ENCODE data around the gene TAF11. TPM values are rescaled to one million over a fixed set of nuclear protein-coding genes. Genes with fewer than 3 reads are reported as not detected.
"Not testable (repeated sequence)": the region's sequence is repeated elsewhere in the genome, so short reads cannot be mapped to it uniquely, and the experiment has no call there.

The TAF11 gene, protein sequence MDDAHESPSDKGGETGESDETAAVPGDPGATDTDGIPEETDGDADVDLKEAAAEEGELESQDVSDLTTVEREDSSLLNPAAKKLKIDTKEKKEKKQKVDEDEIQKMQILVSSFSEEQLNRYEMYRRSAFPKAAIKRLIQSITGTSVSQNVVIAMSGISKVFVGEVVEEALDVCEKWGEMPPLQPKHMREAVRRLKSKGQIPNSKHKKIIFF
- total RNA-seq (10 to 100 TPM; 18.0 to 23.0 (median 19.3) TPM), polyA plus RNA-seq (25.1 TPM)
- long read RNA-seq, donor 1, transcript TAF11-201 (5 exons, 1,580 nt), result major isoform, 35 of 43 reads
- long read RNA-seq, donor 1, partial matches to known transcripts, result 4 of 43 reads
- long read RNA-seq, donor 1, other reads (novel, unspliced or antisense), result 3 of 43 reads
- long read RNA-seq, donor 2, transcript TAF11-201 (5 exons, 1,580 nt), result major isoform, 16 of 17 reads
- long read RNA-seq, donor 2, partial matches to known transcripts, result 1 of 17 reads
- long read RNA-seq, donor 2, other reads (novel, unspliced or antisense), result 0 of 17 reads
- long read RNA-seq, donor 3, transcript TAF11-201 (5 exons, 1,580 nt), result major isoform, 64 of 73 reads
- long read RNA-seq, donor 3, partial matches to known transcripts, result 3 of 73 reads
- long read RNA-seq, donor 3, other reads (novel, unspliced or antisense), result 3 of 73 reads
- long read RNA-seq, donor 4, transcript TAF11-201 (5 exons, 1,580 nt), result major isoform, 18 of 19 reads
- long read RNA-seq, donor 4, partial matches to known transcripts, result 1 of 19 reads
- long read RNA-seq, donor 4, other reads (novel, unspliced or antisense), result 0 of 19 reads

GRCh38 chr6:34887753-34888513 lies at the start of gene TAF11:
Gene TAF11, minus strand, starts transcription at chr6:34888042. Its CDS starts 85 bp downstream, at chr6:34887957.
- WGBS, result under 1% methylated on average over 43 of the region's 43 CpGs
- Histone ChIP-seq H3K4me3 (ENCODE audit: low read length) (peak within 1 kb of the TSS; percentile 73), H3K4me1 (ENCODE audit: control insufficient read depth, insufficient read depth, low read length) (no peaks in the 10 kb centered on the region), H3K27ac (ENCODE audit: low read length) (peak within 1 kb of the TSS; percentile 85), H3K27me3 (ENCODE audit: control insufficient read depth, insufficient read depth) (no peaks in the 10 kb centered on the region), H3K9me3 (ENCODE audit: control insufficient read depth, low read length) (no peaks in the 10 kb centered on the region)
- peak; percentile 95 for ATAC-seq
- DNase-seq, result peak; percentile 94 to 98 (median 96)
- intact Hi-C loops (cut with DNase I), result loop anchor here in 1 of 4 donors (5.0 kb wide), 1 partner anchor 69 kb away; no protein-coding TSS in a partner anchor

DNA sequence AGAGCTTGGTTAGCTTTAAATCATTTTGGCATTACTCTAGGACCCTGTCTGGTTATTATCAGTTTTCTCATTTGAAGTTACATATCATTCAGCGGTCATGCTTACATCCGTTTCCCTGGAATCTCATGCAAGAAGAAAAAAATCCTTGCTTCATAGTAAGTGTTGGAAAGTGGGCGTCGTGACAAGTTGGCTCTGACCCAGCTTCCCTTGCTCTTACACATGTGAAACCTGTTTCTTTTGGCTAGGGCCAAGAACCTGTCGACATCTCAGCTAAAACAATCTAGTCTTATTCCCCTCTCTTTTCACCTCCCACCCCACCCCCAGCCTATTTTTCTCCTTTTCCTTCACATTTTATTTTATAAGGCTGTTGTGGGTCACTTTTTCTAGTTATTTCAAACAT lies 46.7 kb upstream of the TAF11 start:
- Histone ChIP-seq H3K27me3 (ENCODE audit: control insufficient read depth, insufficient read depth) (no peaks in the 10 kb centered on the region), H3K4me1 (ENCODE audit: control insufficient read depth, insufficient read depth, low read length) (peaks cover 20% of the 10 kb centered on the region), H3K9me3 (ENCODE audit: control insufficient read depth, low read length) (no peaks in the 10 kb centered on the region), H3K4me3 (ENCODE audit: low read length) (no peak overlapping the region), H3K27ac (ENCODE audit: low read length) (no peak overlapping the region)
- ATAC-seq (peak; percentile 74 to 87), DNase-seq (peak; percentile 86 to 94 (median 92))
- intact Hi-C loops (cut with DNase I), result no loop called here
- WGBS, result 11% methylated on average over 5 of the region's 5 CpGs

- H3K27ac ChIP-seq (ENCODE audit: low read length); H3K4me3 ChIP-seq (ENCODE audit: low read length); H3K9me3 ChIP-seq (ENCODE audit: control insufficient read depth, low read length); H3K27me3 ChIP-seq (ENCODE audit: control insufficient read depth, insufficient read depth); intact Hi-C loops (cut with DNase I); DNase-seq; ATAC-seq: not testable (repeated sequence)
- H3K4me1 ChIP-seq (ENCODE audit: control insufficient read depth, insufficient read depth, low read length), result peaks cover 10% of the 10 kb centered on the region
- WGBS, result 94% methylated on average over 12 of the region's 12 CpGs
Observed at GRCh38 chr6:34932202-34932601, 44.4 kb upstream of the TAF11 start.

DNA sequence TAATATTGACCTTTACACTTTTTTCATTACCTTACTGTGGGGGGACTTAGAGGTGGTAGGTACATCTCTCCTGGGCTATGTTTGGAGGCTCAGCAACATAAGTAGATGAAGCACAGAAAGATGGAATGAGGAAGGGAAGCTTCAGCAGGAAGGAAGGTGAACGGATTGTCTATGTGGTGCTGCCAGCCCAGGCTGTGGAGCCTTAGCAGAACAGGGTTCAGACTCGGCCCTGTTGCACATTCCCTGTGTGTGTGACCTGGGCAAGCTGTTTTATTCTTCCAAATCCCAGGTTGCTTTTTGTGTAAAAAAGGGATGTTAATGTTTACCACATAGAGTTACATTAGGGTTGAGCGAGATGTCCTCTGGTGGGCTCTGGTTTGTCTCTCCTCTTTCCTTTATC lies 42.4 kb upstream of the TAF11 start:
- Histone ChIP-seq H3K27ac (ENCODE audit: low read length) (no peak overlapping the region), H3K4me3 (ENCODE audit: low read length) (no peak overlapping the region), H3K4me1 (ENCODE audit: control insufficient read depth, insufficient read depth, low read length) (peaks cover 7% of the 10 kb centered on the region), H3K27me3 (ENCODE audit: control insufficient read depth, insufficient read depth) (no peaks in the 10 kb centered on the region), H3K9me3 (ENCODE audit: control insufficient read depth, low read length) (no peaks in the 10 kb centered on the region)
- WGBS, result 70% methylated on average over 3 of the region's 3 CpGs
- intact Hi-C loops (cut with DNase I), result no loop called here
- ATAC-seq (no peak), DNase-seq (no peak)

GRCh38 chr6:34929241-34929978 lies 41.6 kb upstream of the TAF11 start:
- ATAC-seq (no peak), DNase-seq (no peak)
- WGBS, result 70% methylated on average over 4 of the region's 4 CpGs
- peaks cover 3% of the 10 kb centered on the region for H3K4me1 ChIP-seq (ENCODE audit: control insufficient read depth, insufficient read depth, low read length)
- H3K4me3 ChIP-seq (ENCODE audit: low read length), result no peak overlapping the region
- H3K9me3 ChIP-seq (ENCODE audit: control insufficient read depth, low read length), result no peaks in the 10 kb centered on the region
- no peaks in the 10 kb centered on the region for H3K27me3 ChIP-seq (ENCODE audit: control insufficient read depth, insufficient read depth)
- intact Hi-C loops (cut with DNase I), result no loop called here
- no peak overlapping the region for H3K27ac ChIP-seq (ENCODE audit: low read length)

DNA sequence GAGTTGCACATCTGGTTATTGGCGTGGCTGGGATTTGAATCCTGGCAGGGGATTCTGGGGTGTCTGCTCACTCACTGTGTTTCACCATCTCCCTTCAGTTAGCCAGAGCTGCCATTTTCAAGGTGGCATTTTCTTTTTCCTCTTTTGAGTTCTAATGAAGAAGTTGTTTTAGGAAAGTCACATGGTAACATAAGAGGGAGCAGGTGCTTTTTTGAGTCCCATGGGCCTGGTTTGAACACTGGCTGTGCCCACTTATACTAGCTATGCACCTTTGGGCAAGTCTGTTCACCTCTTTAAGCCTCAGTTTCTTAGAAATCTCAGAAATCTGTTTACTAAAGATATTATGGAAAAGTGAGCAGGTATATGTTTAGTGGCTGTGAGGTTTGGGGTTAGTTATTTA lies 40.9 kb upstream of the TAF11 start:
- H3K4me3 ChIP-seq (ENCODE audit: low read length), result no peak overlapping the region

GRCh38 chr6:34928220-34928619 lies 40.4 kb upstream of the TAF11 start:
- no peaks in the 10 kb centered on the region for H3K27me3 ChIP-seq (ENCODE audit: control insufficient read depth, insufficient read depth)
- H3K4me1 ChIP-seq (ENCODE audit: control insufficient read depth, insufficient read depth, low read length), result peaks cover 2% of the 10 kb centered on the region
- no peak overlapping the region for H3K27ac ChIP-seq (ENCODE audit: low read length)
- no peaks in the 10 kb centered on the region for H3K9me3 ChIP-seq (ENCODE audit: control insufficient read depth, low read length)
- H3K4me3 ChIP-seq (ENCODE audit: low read length), result no peak overlapping the region
- no peak for ATAC-seq
- intact Hi-C loops (cut with DNase I), result no loop called here
- 68% methylated on average over 3 of the region's 3 CpGs for WGBS
- DNase-seq, result no peak

More for the DNA sequence above, 40.9 kb upstream of the TAF11 start:
- no peaks in the 10 kb centered on the region for H3K9me3 ChIP-seq (ENCODE audit: control insufficient read depth, low read length)
- no peak for ATAC-seq
- H3K4me1 ChIP-seq (ENCODE audit: control insufficient read depth, insufficient read depth, low read length), result peaks cover 2% of the 10 kb centered on the region
- WGBS, result 79% methylated on average over 1 of the region's 1 CpG
- H3K27me3 ChIP-seq (ENCODE audit: control insufficient read depth, insufficient read depth), result no peaks in the 10 kb centered on the region
- no peak overlapping the region for H3K27ac ChIP-seq (ENCODE audit: low read length)
- DNase-seq, result no peak
- intact Hi-C loops (cut with DNase I), result no loop called here

- no peak overlapping the region for H3K27ac ChIP-seq (ENCODE audit: low read length)
- no peaks in the 10 kb centered on the region for H3K27me3 ChIP-seq (ENCODE audit: control insufficient read depth, insufficient read depth)
- H3K9me3 ChIP-seq (ENCODE audit: control insufficient read depth, low read length), result no peaks in the 10 kb centered on the region
- no peak overlapping the region for H3K4me3 ChIP-seq (ENCODE audit: low read length)
- no peak for DNase-seq
- peaks cover 2% of the 10 kb centered on the region for H3K4me1 ChIP-seq (ENCODE audit: control insufficient read depth, insufficient read depth, low read length)
- no peak for ATAC-seq
- intact Hi-C loops (cut with DNase I), result no loop called here
Observed at GRCh38 chr6:34926655-34927054, 38.8 kb upstream of the TAF11 start.

DNA sequence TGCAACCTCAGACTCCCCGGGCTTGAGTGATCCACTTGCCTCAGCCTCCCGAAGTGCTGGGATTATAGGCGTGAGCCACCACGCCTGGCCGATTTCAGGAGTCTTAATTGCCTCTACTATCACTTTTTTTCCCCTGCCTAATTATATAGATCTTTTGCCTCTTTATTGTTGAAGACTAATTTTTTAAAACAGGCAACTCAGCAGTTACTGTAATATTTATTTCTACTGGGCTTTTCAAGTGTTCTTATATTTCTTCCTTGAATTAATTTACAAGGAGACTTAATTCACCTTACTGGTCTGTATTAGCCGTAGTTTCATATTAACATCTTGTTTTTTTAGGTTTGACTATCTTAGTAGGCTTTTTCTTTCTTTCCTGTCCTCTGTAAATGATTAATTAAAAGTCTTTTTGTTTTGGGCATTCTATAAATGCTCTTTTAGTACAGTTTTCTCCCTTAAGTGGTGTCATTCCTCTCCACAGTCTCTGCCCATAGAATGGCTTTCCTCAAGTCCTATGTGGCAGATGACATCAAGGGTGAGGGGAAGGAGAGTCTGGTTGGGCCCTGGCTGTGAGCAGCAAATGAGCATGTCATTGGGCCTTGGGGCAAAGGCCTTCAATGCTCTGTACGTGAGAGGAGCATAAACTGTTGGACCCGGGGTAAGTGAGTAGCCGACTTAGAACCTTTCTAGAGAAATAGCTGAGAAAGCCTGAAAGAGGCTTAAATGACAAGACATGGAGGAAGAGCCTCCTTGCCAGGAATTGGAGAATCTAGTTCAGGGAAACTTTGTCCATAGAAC lies 37.2 kb upstream of the TAF11 start:
- H3K27me3 ChIP-seq (ENCODE audit: control insufficient read depth, insufficient read depth), result no peaks in the 10 kb centered on the region
- no peak for DNase-seq
- no peak for ATAC-seq
- no peak overlapping the region for H3K4me3 ChIP-seq (ENCODE audit: low read length)
- H3K9me3 ChIP-seq (ENCODE audit: control insufficient read depth, low read length), result no peaks in the 10 kb centered on the region
- no peak overlapping the region for H3K27ac ChIP-seq (ENCODE audit: low read length)
- intact Hi-C loops (cut with DNase I), result no loop called here
- no peaks in the 10 kb centered on the region for H3K4me1 ChIP-seq (ENCODE audit: control insufficient read depth, insufficient read depth, low read length)
- WGBS, result 96% methylated on average over 9 of the region's 9 CpGs

DNA sequence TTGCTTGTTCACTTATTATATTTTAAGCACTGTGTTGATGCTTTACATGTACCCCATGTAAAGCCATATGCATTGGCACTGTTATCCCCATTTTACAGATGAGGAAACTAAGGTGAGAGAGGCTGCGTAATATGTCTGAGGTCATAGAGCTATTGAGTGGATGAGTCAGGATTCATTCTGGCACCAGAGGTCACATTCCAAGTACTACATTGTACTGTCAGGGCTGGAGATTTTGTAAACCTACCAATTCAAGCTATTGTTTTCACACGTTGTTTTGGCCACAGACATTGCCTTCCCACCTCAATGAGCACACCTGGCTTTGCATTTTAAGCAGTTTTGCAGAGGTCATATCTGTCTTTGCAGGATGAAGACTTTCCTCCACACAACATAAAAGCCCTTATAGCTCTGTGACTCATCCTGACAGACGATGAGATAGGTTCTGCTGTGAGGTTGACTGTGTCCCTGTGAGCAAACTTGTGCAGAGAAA lies 34.4 kb upstream of the TAF11 start:
- H3K4me3 ChIP-seq (ENCODE audit: low read length), result no peak overlapping the region
- no peaks in the 10 kb centered on the region for H3K9me3 ChIP-seq (ENCODE audit: control insufficient read depth, low read length)
- no peak overlapping the region for H3K27ac ChIP-seq (ENCODE audit: low read length)
- WGBS, result 70% methylated on average over 3 of the region's 3 CpGs
- no peaks in the 10 kb centered on the region for H3K27me3 ChIP-seq (ENCODE audit: control insufficient read depth, insufficient read depth)
- peaks cover 16% of the 10 kb centered on the region for H3K4me1 ChIP-seq (ENCODE audit: control insufficient read depth, insufficient read depth, low read length)
- DNase-seq (no peak), ATAC-seq (no peak)
- intact Hi-C loops (cut with DNase I), result no loop called here

Measured in right cardiac atrium (tissue), 5 donors.